HepG2 (cell line): ENCODE data around the gene TOMM7. TPM values are rescaled to one million over a fixed set of nuclear protein-coding genes. Genes with fewer than 3 reads are reported as not detected.
A peak's percentile ranks its signal among the peaks of the same experiment; 100 is the strongest.

Experiments
- AKAP8 ChIP-seq: sonication (generic); formaldehyde crosslinking; IDR thresholded peaks from 2 replicates; pipeline ENCODE4 v1.5.1; 2020; ENCODE audit warnings: mild to moderate bottlenecking, missing genetic modification reagents
- ARNTL ChIP-seq: sonication (generic); formaldehyde crosslinking; IDR thresholded peaks from 2 replicates; pipeline ENCODE4 v1.4.0; 2020; ENCODE audit warnings: mild to moderate bottlenecking, missing genetic modification reagents
- HDAC6 ChIP-seq: fragments of 200-600 bp; sonication (generic); IDR thresholded peaks from 2 replicates; pipeline ENCODE4 v1.7.0; 2017; ENCODE audit warnings: mild to moderate bottlenecking, antibody characterized with exemption, low read length, low read depth
- HNF1B ChIP-seq: sonication (generic); formaldehyde crosslinking; IDR thresholded peaks from 2 replicates; pipeline ENCODE4 v1.5.1; 2020; ENCODE audit warnings: mild to moderate bottlenecking, moderate library complexity, missing genetic modification reagents
- LBX2 ChIP-seq: sonication (generic); formaldehyde crosslinking; IDR thresholded peaks from 2 replicates; pipeline ENCODE4 v1.5.0; 2020; ENCODE audit warnings: missing genetic modification reagents, mild to moderate bottlenecking, borderline replicate concordance
- MLX ChIP-seq: IDR thresholded peaks from 2 replicates; pipeline ENCODE4 v1.6.1; 2016
- MZF1 ChIP-seq: sonication (generic); formaldehyde crosslinking; IDR thresholded peaks from 2 replicates; pipeline ENCODE4 v1.8.1; 2023; ENCODE audit warnings: mild to moderate bottlenecking, missing genetic modification reagents, borderline replicate concordance
- NFIC ChIP-seq: IDR thresholded peaks from 2 replicates; pipeline ENCODE4 v1.6.1; 2012; ENCODE audit warnings: mild to moderate bottlenecking, low read length, inconsistent platforms
- REL ChIP-seq: sonication (generic); formaldehyde crosslinking; conservative IDR thresholded peaks from 2 replicates; pipeline ENCODE4 v1.8.0; 2022; ENCODE audit warnings: mild to moderate bottlenecking, missing genetic modification reagents, moderate library complexity
- SALL1 ChIP-seq: sonication (generic); formaldehyde crosslinking; IDR thresholded peaks from 2 replicates; pipeline ENCODE4 v1.8.0; 2022; ENCODE audit warnings: mild to moderate bottlenecking, missing genetic modification reagents
- STAG1 ChIP-seq: sonication (generic); formaldehyde crosslinking; IDR thresholded peaks from 2 replicates; pipeline ENCODE4 v1.4.0; 2020; ENCODE audit warnings: missing genetic modification reagents
- TFAP4 ChIP-seq: sonication (generic); IDR thresholded peaks from 2 replicates; pipeline ENCODE4 v1.6.1; 2016; ENCODE audit warnings: low read depth, borderline replicate concordance
- TFDP2 ChIP-seq: sonication (generic); formaldehyde crosslinking; IDR thresholded peaks from 2 replicates; pipeline ENCODE4 v1.4.0; 2020; ENCODE audit warnings: missing genetic modification reagents
- YEATS4 ChIP-seq: sonication (generic); formaldehyde crosslinking; IDR thresholded peaks from 2 replicates; pipeline ENCODE4 v1.4.0; 2020; ENCODE audit warnings: missing genetic modification reagents, borderline replicate concordance
- ZBTB39 ChIP-seq: sonication (generic); formaldehyde crosslinking; IDR thresholded peaks from 2 replicates; pipeline ENCODE4 v1.5.0; 2020; ENCODE audit warnings: missing genetic modification reagents
- ZFP82 ChIP-seq: sonication (generic); formaldehyde crosslinking; IDR thresholded peaks from 2 replicates; pipeline ENCODE4 v1.5.1; 2020; ENCODE audit warnings: mild to moderate bottlenecking, missing genetic modification reagents, borderline replicate concordance
- ZNF12 ChIP-seq: sonication (generic); formaldehyde crosslinking; IDR thresholded peaks from 2 replicates; pipeline ENCODE4 v1.5.0; 2020; ENCODE audit warnings: missing genetic modification reagents
- ZNF337 ChIP-seq: sonication (generic); formaldehyde crosslinking; IDR thresholded peaks from 2 replicates; pipeline ENCODE4 v1.5.1; 2020; ENCODE audit warnings: missing genetic modification reagents, low read depth, mild to moderate bottlenecking, borderline replicate concordance
- ZNF549 ChIP-seq: sonication (generic); formaldehyde crosslinking; IDR thresholded peaks from 2 replicates; pipeline ENCODE4 v1.5.0; 2020; ENCODE audit warnings: missing genetic modification reagents
- ZNF703 ChIP-seq: sonication (generic); formaldehyde crosslinking; IDR thresholded peaks from 2 replicates; pipeline ENCODE4 v1.5.1; 2020; ENCODE audit warnings: missing genetic modification reagents, mild to moderate bottlenecking, moderate library complexity, borderline replicate concordance
- ZNF792 ChIP-seq: IDR thresholded peaks from 2 replicates; pipeline ENCODE4 v1.6.1; 2016
- ZSCAN12 ChIP-seq: sonication (generic); formaldehyde crosslinking; IDR thresholded peaks from 2 replicates; pipeline ENCODE4 v1.9.0; 2021; ENCODE audit warnings: mild to moderate bottlenecking, missing genetic modification reagents
- polyA plus RNA-seq, 8 experiments: library from polyadenylated mRNA; depleted of rRNA in 3 of 8; stranded (reverse) in 7 of 8; unstranded in 1 of 8; fragments of >200 nt; fragmentation: Illumina TruSeq in 4 of 8; extraction: Trizol in 4 of 8; gene quantifications; 2 replicates each; pipeline versions ENCODE4 v1.2.1 to v1.2.3, GENCODE V29; 2011 to 2016; ENCODE audit warnings: low read depth in 4 of 8, missing spikeins in 1 of 8, mixed read lengths in 1 of 8; ENCODE audit not compliant: insufficient read depth in 1 of 8
- total RNA-seq, 5 experiments: library from RNA; depleted of rRNA; stranded (reverse); fragments of >200 nt; fragmentation: Illumina TruSeq; extraction: Trizol; gene quantifications; 2 replicates each; pipeline ENCODE4 v1.2.3, GENCODE V29; 2016; ENCODE audit warnings: low read depth in 1 of 5

The TOMM7 gene
- total and polyA plus RNA-seq, 2 of the 13 experiments (the other 11 are each of a cell fraction or from before 2014, with no cell fraction given) = 251 to 369 TPM

- TF ChIP-seq LBX2 (no peak), ZNF337 (no peak), AKAP8 (no peak), MZF1 (CRISPR knock-in tag) (no peak), TFAP4 (no peak), HDAC6 (no peak), ZBTB39 (CRISPR knock-in tag) (no peak), ZNF549 (CRISPR knock-in tag) (no peak), TFDP2 (CRISPR knock-in tag) (peak; percentile 83), ZNF703 (CRISPR knock-in tag) (peak; percentile 63; the same call in 1 of the 2 replicates), NFIC (peak; percentile 51; the same call in 1 of the 2 replicates), ZSCAN12 (CRISPR knock-in tag) (no peak), ZNF12 (CRISPR knock-in tag) (no peak), ZFP82 (CRISPR knock-in tag) (0 out of 2 replicates have a peak, but pooled peaks have one; percentile 72), REL (CRISPR knock-in tag) (peak; percentile 87), ARNTL (CRISPR knock-in tag) (0 out of 2 replicates have a peak, but pooled peaks have one; percentile 24), STAG1 (CRISPR knock-in tag) (peak; percentile 15; the same call in 1 of the 2 replicates), HNF1B (CRISPR knock-in tag) (peak; percentile 23; the same call in 1 of the 2 replicates), ZNF792 (CRISPR knock-in tag) (no peak; the same call in 1 of the 2 replicates), MLX (CRISPR knock-in tag) (peak; percentile 56; the same call in 1 of the 2 replicates), SALL1 (CRISPR knock-in tag) (peak; percentile 53; the same call in 1 of the 2 replicates), YEATS4 (CRISPR knock-in tag) (peak; percentile 96)
These were observed 31.8 kb upstream of the TOMM7 start (continued) for GRCh38 chr7:22854158-22855048.
